GM19328 (cell line): ENCODE data around the gene TRPM1.

Source experiments
- ATAC-seq: cut with Tn5 transposase; IDR thresholded peaks from one replicate; pipeline ENCODE4 v1.9.1; 2021; ENCODE audit warnings: mild to moderate bottlenecking, moderate library complexity; ENCODE audit not compliant: unreplicated experiment

Gene TRPM1

GRCh38 chr15:31101262-31102038 lies at the start of gene TRPM1:
Gene TRPM1, minus strand, starts transcription at chr15:31101725. Its CDS starts 20,370 bp downstream, at chr15:31081355.
- no peak for ATAC-seq

GRCh38 chr15:31150732-31151231 lies 49.3 kb upstream of the TRPM1 start:
- ATAC-seq: no peak

- no peak for ATAC-seq
Observed at GRCh38 chr15:31149987-31150386, 48.5 kb upstream of the TRPM1 start.

DNA sequence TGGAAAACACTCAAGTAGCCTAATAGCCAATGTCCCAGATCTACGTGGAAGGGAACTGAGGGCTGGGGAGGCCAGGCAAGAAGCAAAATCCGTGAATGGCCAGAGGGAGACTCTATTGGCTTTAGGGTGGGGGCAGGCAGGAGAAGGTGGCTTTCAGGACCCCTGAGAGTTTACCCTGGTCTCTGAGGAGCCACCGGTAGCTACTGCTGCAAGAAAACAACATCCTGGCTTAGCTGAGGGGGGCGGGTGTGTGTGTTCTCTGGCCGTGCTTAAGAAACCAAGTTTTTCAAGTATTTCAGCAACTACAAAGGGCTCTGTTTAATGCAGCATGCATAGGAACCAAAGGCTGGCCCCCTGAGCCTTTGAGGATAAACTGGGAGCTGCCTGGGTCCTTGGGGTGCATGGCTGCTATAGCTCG lies 47.6 kb upstream of the TRPM1 start:
- ATAC-seq: no peak

DNA sequence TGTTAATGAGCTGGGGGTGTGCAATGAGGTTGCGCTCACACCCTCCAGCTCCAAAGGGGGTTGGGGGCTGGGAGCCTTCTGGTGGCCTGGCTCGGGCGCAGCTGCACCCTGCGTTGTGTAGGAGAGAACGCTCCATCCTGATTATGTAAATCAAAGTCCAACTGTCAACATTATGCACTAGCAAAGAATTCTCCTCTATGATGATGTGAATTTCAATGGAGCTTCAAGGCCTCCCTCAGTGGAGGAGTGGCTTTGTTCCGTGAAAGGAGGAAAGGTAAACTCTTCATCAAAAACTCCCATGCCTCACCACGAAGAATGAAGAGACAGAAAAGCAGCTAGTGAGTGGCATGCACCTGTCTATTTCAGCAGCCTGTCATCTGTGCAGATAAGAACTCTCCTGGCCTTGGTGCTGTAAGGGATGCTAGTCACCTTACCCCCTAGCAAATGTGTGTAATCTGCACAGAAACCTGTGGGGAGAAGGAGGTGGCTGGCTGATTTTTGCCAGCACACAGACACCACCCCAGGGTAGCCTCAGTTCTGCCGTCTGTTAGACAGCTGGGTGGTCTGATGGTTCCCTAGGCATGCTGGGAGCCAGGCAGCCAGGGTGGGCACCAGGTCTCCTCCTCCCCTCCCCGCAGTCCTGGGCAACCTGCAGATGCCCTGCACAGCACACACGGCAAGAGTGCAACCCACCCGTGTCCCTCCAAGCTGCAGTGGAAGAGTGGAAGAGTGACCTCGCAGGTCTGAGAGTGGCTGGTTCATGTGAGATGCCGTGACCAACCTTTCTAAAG lies 47.0 kb upstream of the TRPM1 start:
- no peak for ATAC-seq

GRCh38 chr15:31147944-31148296 lies 46.4 kb upstream of the TRPM1 start:
- no peak for ATAC-seq

- no peak for ATAC-seq
Observed at GRCh38 chr15:31147456-31147855, 45.9 kb upstream of the TRPM1 start.

GRCh38 chr15:31145271-31145911 lies 43.9 kb upstream of the TRPM1 start:
- no peak for ATAC-seq

- ATAC-seq: no peak
Observed at GRCh38 chr15:31141792-31142191, 40.3 kb upstream of the TRPM1 start.

DNA sequence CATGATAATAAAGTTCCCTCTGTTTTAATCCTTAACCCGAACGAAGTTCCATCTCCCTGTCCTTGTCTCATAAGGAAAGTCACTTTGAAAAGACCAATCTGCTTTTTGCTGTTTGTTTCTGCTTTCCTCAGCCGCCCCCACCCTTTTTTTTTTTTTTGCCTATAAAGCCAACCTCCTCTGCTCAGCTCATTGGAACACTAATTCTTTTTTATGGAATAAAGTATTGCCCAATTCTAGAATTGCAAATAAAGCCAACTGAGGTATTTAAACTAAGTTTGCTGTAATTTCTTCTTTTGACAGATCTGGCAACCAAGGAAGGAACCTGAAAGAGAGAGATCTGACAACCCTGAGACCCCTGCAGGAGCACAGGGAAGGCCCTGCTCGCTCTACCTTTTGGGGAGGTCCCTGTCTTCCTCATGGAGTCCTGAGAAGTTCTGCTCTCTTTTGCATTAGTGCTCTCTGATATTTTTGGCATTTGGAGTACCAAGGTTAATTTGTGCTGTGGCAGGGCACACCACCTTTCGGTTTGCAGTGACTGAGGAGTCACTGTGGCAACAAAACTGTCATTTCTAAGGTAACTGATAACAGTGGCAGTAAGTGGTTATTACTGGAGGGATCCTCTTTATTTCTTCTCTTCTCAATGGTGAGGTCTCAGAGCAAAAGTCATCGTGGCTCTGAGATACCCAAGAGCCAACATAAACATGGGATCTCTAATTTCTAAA lies 35.2 kb upstream of the TRPM1 start:
- ATAC-seq: no peak

- ATAC-seq: no peak
Observed at GRCh38 chr15:31136016-31136415, 34.5 kb upstream of the TRPM1 start.

DNA sequence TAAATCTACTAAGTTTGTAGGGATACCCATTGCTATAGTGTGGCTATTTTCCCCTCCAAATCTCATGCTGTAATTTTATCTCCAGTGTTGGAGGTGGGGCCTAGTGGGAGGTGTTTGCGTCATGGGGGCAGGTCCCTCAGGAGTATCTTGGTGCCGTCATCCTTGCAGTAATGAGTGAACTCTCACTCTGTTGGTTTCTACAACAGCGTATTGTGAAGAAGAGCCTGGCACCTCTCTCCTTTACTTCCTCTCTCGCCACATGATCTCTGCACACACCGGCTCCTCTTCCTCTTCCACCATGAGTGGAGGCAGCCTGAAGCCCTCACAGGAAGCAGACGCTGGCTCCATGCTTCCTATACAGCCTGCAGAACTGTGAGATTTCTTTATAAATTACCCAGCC lies 34.0 kb upstream of the TRPM1 start:
- no peak for ATAC-seq

GRCh38 chr15:31133890-31134289 lies 32.4 kb upstream of the TRPM1 start:
- ATAC-seq: no peak

DNA sequence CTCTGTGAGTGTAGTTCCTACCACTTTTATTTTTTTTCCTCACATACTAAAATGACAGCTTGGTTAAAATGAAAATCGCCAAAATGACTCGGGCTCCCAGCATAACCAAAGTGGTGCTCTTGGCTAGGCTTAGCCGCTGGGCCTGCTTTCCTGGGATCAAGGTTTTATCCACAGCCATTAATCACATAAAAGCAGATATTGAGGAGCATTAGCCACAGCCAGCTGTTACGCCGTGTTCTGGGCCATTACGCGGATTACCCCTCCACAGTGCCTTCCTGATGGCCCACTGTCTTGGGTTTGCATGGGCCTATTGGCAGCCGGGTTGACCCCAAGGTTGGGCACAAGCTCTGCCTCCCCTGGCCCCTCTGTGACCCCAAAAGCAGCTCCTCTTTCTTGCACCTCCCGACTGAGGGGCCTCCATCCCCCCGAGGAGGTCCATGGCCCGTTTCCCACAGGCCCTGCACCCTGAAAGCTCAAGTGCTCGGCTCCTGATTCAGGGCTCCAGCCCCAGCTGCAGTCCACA lies 30.4 kb upstream of the TRPM1 start:
- ATAC-seq: no peak

GRCh38 chr15:31130576-31131237 lies 29.2 kb upstream of the TRPM1 start:
- ATAC-seq: no peak

DNA sequence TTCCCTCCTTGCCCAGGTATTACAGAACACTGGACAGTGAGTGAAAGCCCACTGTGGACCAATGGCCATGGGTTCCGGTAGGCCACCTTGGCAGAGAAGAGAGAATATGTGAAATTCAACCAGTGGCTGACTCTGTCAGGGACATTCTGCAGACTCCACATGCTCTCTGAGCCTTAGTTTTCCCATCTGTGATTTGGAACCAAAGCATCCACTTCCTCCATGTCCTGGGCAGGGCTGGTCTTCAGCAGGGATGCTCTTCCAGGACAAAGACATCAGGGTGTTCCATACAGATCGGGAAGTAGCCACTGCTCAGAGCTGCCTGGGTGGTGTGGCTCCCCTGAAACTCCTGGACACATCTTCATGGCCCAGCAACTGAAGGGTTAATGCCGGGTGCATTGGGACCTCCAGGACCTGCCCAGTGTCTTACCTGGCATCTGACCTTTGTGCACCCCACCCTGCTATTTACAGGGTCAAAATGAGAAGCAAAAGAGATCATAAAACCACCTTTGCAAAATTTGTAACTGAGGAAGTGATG lies 28.3 kb upstream of the TRPM1 start:
- ATAC-seq: no peak

DNA sequence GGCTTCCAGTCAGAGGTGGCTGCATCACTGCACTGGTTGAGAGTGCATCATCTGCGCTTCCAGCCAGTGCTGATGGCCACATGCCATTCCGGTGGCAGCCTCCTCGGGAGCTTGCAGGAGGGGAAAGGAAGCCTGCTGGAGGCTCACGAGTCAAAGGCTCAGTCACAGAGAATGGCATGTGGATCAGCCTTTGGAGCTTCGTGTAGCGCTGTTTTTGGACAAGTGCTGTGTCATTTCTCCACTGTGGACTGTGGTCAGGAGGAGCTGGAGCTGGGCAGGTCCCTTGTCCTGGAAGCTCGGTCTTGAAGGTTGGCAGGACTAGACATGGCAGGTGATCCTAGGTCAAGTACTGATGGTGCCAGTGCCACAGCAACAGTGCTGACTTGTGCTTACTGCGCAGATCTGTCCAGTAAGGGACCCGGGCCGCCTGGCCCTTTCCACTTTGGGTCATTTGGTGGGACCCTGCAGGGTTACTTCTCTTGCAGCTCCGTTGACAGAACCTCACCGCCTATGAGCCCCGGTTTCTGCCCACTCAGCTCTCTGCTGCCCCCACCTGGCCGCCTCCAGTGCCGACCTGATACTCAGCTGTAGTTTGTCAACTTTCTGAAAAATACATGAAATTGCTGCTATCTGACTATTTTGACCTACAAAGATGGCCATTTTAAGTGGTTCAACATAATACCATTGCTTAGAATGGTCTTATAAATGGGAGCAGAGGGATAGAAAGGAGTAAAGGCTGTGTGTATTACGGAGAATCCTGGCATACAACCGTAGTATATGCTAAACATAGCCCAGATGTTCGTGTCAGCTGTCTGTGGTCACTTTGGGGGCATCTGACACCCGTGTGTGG lies 27.6 kb upstream of the TRPM1 start:
- ATAC-seq: no peak

DNA sequence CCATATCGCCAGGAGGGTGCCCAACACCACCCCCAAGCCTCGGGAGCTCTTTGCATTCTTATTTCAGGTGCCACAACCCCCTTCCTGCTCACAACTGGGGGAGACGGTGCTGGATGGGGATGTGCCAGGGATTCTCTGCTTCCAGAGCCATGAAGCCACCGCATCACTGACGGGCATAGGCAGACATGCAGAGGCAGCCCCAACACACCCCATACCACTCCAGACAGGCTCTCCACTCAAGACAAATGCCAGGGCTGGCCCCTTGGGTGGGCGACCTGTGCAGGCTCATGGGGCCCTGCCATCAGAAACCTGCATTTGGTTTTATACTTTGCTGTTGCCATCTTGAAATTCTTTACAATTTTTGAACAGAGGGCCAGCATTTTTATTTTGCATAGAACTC lies 27.0 kb upstream of the TRPM1 start:
- ATAC-seq: no peak
